HL-60 (cell line): ENCODE data around the gene ADGRF5.

Experiments used
- DNase-seq, 2 experiments: peaks; one replicate each; pipeline ENCODE4 v3.0.0-alpha.2; 2010 to 2020; ENCODE audit warnings: low read depth in 1 of 2, low spot score in 1 of 2
- H3K27ac ChIP-seq: fragments of 250-450 bp; sonication (Bioruptor Pico); replicated peaks from 2 replicates; pipeline ENCODE4 v1.5.1; 2020; ENCODE audit warnings: mild to moderate bottlenecking, moderate library complexity
- H3K27me3 ChIP-seq: fragments of 250-450 bp; sonication (Bioruptor Pico); 2 replicates; pipeline ENCODE4 v1.5.1; 2021; ENCODE audit warnings: mild to moderate bottlenecking, moderate library complexity; ENCODE audit not compliant: insufficient read depth, poor library complexity, severe bottlenecking
- H3K4me3 ChIP-seq: replicated peaks from 2 replicates; pipeline ENCODE4 v1.5.1; 2011; ENCODE audit warnings: mild to moderate bottlenecking, control low read depth, low read length; ENCODE audit not compliant: insufficient read depth
- GABPA ChIP-seq: IDR thresholded peaks from 2 replicates; pipeline ENCODE4 v1.6.1; 2012; ENCODE audit warnings: low read depth
- POLR2AphosphoS5 ChIP-seq: IDR thresholded peaks from 2 replicates; pipeline ENCODE4 v1.6.1; 2012; ENCODE audit warnings: low read depth
- SPI1 ChIP-seq: IDR thresholded peaks from 2 replicates; pipeline ENCODE4 v1.6.1; 2012; ENCODE audit warnings: low read depth, mild to moderate bottlenecking, borderline replicate concordance
- TF ChIP-seq, protein P1 (sequence below): IDR thresholded peaks from one replicate; pipeline ENCODE4 v1.5.1; 2011; ENCODE audit warnings: low read length, control low read depth, inconsistent platforms; ENCODE audit not compliant: insufficient read depth
- TF ChIP-seq, protein P2 (sequence below): IDR thresholded peaks from 2 replicates; pipeline ENCODE4 v1.6.1; 2012; ENCODE audit warnings: low read depth; ENCODE audit not compliant: insufficient replicate concordance

The ADGRF5 gene

DNA sequence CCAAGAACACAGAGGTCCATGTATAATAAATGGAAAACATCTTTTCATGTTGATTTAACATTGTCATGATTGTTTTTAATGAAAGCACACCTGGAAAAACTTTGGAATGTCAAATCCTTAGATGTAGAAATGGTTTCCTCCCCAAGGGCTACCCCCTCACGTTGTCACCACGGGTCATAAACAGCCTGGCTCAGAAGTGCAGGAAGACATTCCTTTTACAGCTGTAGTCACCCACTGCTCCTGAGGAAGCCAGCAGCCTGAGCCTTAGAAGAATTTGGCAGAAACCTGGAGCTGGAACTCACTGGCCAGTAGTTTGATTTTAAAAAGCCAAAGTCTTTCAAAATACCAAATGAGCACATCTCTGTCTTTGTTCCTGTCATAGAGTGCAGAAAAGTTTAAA, 23.7 kb downstream of the ADGRF5 start:
- no peak overlapping the region for H3K27ac ChIP-seq
- DNase-seq, result no peak
- TF ChIP-seq POLR2AphosphoS5, result no peak
- TF ChIP-seq, protein P1, sequence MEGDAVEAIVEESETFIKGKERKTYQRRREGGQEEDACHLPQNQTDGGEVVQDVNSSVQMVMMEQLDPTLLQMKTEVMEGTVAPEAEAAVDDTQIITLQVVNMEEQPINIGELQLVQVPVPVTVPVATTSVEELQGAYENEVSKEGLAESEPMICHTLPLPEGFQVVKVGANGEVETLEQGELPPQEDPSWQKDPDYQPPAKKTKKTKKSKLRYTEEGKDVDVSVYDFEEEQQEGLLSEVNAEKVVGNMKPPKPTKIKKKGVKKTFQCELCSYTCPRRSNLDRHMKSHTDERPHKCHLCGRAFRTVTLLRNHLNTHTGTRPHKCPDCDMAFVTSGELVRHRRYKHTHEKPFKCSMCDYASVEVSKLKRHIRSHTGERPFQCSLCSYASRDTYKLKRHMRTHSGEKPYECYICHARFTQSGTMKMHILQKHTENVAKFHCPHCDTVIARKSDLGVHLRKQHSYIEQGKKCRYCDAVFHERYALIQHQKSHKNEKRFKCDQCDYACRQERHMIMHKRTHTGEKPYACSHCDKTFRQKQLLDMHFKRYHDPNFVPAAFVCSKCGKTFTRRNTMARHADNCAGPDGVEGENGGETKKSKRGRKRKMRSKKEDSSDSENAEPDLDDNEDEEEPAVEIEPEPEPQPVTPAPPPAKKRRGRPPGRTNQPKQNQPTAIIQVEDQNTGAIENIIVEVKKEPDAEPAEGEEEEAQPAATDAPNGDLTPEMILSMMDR, result no peak
- TF ChIP-seq, protein P2, sequence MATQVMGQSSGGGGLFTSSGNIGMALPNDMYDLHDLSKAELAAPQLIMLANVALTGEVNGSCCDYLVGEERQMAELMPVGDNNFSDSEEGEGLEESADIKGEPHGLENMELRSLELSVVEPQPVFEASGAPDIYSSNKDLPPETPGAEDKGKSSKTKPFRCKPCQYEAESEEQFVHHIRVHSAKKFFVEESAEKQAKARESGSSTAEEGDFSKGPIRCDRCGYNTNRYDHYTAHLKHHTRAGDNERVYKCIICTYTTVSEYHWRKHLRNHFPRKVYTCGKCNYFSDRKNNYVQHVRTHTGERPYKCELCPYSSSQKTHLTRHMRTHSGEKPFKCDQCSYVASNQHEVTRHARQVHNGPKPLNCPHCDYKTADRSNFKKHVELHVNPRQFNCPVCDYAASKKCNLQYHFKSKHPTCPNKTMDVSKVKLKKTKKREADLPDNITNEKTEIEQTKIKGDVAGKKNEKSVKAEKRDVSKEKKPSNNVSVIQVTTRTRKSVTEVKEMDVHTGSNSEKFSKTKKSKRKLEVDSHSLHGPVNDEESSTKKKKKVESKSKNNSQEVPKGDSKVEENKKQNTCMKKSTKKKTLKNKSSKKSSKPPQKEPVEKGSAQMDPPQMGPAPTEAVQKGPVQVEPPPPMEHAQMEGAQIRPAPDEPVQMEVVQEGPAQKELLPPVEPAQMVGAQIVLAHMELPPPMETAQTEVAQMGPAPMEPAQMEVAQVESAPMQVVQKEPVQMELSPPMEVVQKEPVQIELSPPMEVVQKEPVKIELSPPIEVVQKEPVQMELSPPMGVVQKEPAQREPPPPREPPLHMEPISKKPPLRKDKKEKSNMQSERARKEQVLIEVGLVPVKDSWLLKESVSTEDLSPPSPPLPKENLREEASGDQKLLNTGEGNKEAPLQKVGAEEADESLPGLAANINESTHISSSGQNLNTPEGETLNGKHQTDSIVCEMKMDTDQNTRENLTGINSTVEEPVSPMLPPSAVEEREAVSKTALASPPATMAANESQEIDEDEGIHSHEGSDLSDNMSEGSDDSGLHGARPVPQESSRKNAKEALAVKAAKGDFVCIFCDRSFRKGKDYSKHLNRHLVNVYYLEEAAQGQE, result no peak
- no peak for TF ChIP-seq SPI1
- no peak for TF ChIP-seq GABPA

DNA sequence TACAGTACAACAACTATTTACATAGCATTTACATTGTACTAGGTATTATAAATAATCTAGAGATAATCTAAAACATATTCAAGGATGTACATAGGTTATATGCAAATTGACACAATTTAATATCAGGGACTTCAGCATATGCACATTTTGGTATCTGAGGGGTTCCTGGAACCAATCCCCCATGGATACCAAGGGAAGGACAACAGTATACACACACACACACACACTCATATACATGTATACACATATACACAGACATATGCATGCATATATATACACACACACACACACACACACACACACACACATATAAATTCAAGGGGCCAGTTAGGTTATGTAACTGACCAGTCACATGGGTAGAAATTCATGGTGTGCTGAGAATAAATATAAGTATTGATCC, 24.9 kb downstream of the ADGRF5 start:
- Histone ChIP-seq H3K4me3 (no peak overlapping the region), H3K27me3 (no peaks in the 10 kb centered on the region), H3K27ac (no peak overlapping the region)
- no peak for TF ChIP-seq GABPA
- no peak for TF ChIP-seq SPI1
- no peak for TF ChIP-seq POLR2AphosphoS5
- TF ChIP-seq, protein P2, result no peak
- TF ChIP-seq, protein P1, result no peak
- DNase-seq, result no peak

More for the DNA sequence above, 23.7 kb downstream of the ADGRF5 start:
- H3K27me3 ChIP-seq, result no peaks in the 10 kb centered on the region
- no peak overlapping the region for H3K4me3 ChIP-seq

DNA sequence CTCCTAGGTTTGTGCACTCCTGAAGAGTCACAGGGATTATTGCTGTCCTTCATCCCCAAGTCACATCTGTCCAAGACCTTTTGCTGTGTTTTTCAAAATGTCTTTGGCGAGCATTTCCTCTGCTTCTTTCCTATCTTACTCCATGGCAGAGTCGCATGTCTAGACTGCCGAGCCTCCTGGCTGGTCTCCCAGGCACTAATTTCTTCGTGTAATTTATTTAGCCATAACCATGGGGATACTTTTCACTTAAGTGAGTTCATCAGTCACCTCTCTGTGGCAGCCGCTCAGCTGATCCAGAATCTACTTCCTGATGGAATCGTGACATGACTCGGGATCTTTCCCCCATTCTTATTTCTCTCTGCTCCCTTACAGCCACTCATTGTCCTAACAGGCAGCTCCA, 25.8 kb downstream of the ADGRF5 start:
- H3K27ac ChIP-seq, result no peak overlapping the region
- TF ChIP-seq POLR2AphosphoS5 (no peak), GABPA (no peak), SPI1 (no peak)
- TF ChIP-seq, protein P1, result no peak
- TF ChIP-seq, protein P2, result no peak
- H3K4me3 ChIP-seq, result no peak overlapping the region
- DNase-seq, result no peak
- H3K27me3 ChIP-seq, result no peaks in the 10 kb centered on the region
